ENCODE data around the gene ZNF595. TPM values are rescaled to one million over a fixed set of nuclear protein-coding genes. Genes with fewer than 3 reads are reported as not detected.
A peak's percentile ranks its signal among the peaks of the same experiment; 100 is the strongest.
"Not testable (repeated sequence)": the region's sequence is repeated elsewhere in the genome, so short reads cannot be mapped to it uniquely, and the experiment has no call there.

The ZNF595 gene
- total RNA-seq, 1 donor from 2014 or later = 14.0 TPM

DNA sequence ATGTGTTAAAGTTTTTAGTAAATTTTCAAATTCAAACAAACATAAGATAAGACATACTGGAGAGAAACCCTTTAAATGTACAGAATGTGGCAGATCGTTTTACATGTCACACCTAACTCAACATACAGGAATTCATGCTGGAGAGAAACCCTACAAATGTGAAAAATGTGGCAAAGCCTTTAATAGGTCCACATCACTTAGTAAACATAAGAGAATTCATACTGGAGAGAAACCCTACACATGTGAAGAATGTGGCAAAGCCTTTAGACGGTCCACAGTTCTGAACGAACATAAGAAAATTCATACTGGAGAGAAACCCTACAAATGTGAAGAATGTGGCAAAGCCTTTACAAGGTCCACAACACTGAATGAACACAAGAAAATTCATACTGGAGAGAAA is 32.8 kb downstream of the ZNF595 start:
- no peak for DNase-seq (ENCODE audit: low read depth)

DNA sequence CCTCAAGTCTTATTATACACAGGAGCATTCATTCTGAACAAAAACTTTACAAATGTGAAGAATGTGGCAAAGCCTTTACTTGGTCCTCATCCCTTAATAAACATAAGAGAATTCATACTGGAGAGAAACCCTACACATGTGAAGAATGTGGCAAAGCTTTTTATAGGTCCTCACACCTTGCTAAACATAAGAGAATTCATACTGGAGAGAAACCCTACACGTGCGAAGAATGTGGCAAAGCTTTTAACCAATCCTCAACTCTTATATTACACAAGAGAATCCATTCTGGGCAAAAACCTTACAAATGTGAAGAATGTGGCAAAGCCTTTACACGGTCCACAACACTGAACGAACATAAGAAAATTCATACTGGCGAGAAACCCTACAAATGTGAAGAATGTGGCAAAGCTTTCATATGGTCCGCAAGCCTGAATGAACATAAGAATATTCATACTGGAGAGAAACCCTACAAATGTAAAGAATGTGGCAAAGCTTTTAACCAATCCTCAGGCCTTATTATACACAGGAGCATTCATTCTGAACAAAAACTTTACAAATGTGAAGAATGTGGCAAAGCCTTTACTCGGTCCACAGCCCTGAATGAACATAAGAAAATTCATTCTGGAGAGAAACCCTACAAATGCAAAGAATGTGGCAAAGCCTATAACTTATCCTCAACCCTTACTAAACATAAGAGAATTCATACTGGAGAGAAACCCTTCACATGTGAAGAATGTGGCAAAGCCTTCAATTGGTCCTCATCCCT is 33.6 kb downstream of the ZNF595 start:
- not testable (repeated sequence) for DNase-seq (ENCODE audit: low read depth)

DNA sequence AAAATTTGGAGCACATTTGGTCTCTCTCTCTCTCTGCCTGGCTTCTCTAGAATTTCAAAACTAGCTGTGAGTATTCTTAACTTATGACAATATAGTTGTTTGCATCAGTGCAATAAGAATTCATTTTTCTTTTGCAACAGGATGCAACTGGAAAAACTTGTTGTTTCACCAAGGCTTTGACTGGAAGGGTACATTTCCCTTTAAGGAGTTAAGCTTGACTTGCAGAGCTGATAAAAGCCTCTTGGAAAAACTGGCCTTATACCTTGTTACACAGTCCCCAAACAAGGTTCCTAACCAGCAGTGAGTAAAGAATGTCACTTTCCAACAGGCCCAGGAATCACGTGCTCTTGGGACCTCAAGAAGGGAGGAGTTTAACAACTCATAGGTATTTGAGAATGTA is 45.3 kb downstream of the ZNF595 start:
- DNase-seq (ENCODE audit: low read depth) = no peak

DNA sequence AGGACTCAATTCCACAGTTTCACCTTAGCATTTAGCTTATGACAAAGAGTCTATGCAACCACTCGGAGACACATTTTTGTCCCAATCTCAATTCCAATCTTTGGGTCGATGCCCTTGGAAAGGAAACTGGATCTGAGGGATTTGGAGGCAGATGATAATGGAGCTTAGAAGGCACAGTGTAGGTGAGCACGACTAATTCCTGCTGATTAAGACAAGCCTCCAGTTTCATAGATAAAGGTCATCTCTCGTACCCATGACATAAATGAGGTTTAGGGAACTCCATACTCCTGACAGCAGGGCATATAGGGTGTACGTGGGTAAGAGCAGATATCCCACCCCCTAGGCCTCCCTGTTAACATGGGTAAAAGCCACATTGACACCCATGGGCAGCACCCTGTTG is 46.7 kb downstream of the ZNF595 start:
- DNase-seq (ENCODE audit: low read depth) = peak; percentile 3

DNA sequence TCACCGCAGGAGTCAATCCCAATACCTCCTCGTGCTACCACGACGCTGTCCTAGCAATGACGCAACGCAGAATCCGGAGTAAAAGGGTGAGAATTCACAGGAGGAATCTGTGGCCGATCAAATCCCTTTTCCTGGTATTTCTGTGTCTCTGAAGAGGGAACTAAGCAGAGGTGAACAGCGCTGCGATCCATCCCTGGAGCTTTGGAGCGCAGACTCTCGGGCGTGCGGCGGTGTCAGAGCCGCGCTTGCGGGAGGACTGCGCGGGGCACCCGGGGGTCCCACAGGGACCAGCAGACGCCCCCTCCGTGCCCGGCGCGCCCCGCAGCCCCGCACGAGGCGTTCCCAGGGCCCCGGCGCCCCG is 53.9 kb downstream of the ZNF595 start:
- no peak for DNase-seq (ENCODE audit: low read depth)

DNA sequence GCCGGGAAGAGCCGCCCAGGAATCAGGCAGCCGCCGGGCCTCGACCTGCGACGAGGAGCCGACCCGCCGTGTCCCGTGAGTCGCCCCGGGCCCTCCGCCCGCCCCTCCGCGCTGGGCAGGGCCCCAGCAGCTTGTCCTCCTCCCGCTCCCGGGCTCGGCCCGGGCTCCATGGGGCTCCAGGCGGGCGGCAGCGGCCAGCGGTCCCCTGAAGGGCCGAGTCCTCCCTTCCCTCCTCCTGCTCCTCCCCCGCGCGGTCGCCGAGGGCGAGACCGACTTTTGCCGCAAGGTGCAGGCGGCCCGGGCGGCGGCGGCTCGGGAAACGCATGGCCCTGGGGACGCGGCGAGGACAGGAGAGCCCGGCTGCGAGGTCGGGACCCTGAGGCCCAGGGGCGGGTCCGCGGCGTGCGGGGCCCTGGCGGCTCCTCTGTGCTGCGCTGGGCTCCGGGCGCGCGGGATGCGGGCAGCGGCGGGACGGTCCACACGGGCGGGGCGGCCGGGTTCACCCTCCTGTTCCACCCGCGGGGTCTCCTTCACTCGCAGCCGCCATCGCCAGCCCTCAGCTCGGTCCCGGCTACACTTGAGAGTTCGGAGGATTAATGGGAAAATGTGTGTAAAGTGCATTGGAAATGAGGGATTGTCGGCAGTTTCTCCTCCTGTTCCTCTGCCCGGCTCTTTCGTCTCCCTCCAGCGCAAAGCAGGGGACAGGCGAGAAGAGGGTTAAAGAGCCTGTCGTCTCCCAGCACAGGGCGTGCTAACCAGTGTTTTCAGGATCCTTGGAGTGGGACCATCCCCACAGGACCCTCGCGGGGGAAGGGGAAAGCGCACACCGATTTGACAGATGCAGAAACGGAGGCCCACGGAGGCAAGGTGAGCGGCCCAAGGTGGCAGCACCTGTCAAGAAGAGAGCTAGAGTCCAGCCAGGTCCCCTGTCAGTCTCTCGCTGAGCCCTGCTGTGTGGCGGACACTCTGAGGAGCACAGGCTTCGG is 54.6 kb downstream of the ZNF595 start:
- DNase-seq (ENCODE audit: low read depth) = no peak

DNA sequence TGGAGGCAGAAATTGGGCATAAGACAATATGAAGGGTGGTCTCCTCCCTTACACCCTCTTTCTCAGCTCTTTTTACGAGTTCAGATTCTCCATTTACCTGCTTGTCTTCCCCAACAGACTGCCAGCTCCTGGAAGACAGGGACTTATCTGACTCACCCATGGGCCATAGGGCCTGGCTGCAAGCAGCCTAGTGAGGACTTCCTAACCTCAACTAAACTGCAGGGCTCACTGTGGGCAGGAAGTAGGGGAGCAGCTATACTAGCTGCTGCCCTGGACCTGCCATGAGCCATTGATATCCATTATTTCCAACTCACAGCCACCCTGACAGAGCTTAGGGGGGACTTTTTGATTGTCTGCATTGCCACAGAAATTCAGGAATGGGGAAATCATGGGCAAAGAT is 59.6 kb downstream of the ZNF595 start:
- no peak for DNase-seq (ENCODE audit: low read depth)

DNA sequence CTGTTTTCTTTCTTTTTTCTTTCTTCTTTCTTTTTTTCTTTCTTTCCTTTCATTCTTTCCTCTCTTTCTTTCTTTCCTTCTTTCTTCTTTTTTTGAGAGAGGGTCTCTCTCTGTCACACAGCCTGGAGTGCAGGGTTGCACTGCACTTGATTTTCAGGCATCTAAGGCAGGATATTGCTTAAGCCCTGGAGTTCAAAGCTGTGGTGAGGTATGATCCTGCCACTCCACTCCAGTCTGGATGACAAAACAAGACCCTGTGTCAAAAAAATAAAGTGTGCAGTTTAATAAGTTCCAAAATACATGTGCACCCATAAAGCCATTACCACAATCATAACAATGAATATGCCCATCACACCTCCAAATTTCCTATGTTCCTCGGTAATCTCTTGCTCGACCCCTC is 60.6 kb downstream of the ZNF595 start:
- no peak for DNase-seq (ENCODE audit: low read depth)

DNA sequence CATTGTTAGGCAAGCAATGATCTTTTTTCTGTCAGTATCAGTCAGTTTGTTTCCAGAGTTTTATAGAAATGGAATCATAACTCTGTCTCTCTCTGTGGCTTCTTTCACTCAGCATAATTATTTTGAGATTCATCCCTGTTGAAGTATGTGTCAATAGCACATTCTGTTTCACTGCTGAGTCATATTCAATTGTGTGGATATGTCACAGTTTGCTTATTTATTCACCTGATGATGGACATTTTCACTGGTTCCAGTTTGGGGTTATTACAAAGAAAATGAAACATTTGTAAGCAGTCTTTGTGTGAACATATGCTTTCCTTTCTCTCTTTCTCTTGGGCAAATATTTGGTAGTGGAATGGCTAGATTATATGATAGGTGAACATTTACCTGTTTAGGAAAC is 61.0 kb downstream of the ZNF595 start:
- no peak for DNase-seq (ENCODE audit: low read depth)

DNA sequence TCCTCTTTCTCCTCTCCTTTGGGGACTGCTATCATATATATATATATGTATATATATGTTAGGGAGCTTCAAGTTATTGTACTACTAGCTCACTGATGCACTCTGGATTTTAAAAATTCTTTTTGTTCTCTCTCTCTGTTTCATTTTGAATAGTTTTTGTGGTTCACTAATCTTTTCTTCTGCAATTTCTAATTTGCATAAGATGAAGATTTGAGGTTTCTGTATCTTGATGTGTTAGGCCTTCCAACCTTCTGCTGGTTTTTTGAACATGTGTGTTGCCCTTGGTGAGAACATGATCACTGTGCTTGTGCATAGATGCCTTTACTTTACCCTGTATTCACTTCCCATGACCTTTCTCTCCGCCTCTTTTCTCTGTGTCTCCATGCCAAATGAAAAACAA is 63.4 kb downstream of the ZNF595 start:
- no peak for DNase-seq (ENCODE audit: low read depth)

DNA sequence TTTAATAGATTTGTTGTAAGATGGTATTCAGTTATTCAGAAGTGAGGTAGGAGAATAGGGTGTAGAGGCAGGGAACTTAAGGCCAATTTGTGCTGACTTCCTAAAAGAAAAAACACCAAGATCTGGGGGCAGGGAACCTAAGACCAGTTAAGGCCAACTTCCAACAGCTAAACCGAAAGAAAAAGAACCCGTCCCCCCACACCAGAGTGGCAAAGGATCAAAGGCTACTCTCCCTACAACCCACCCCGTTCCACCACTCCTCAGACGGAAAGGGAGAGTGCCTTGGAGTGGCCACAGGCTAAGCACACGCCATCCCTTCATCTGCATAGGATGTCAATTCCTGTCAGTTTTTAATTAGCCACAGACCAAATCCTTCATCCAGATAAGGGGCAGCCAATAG is 67.5 kb downstream of the ZNF595 start:
- DNase-seq (ENCODE audit: low read depth) = no peak

DNA sequence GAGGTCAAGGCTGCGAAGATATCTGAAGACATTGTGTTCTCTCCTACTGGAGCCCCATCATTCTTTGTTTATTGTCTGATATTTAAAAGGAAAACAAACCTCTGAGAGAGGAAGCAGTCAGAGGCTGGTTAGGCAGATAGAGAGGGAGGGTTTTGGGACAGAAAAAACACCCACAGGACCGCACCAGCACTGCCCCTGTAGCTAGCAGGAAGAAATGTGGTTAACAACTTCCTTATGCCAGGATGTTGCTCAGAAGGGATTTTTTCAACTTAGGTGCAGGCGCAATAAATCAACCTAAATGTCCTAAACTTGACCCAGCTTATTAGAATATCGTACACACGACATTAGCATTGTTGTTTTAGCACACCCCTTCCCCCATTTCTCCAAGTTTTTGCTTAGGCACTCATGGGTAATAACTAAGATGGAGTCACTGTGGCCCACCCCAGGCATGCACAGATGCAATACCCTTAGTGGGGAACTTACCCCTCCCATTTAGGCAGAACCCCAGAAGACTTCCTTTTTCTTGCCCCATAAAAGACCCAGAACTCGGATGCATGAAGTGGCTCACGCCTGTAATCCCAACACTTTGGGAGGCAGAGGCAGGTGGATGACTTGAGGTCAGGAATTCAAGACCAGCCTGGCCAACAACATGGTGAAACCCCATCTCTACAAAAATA is 68.4 kb downstream of the ZNF595 start:
- DNase-seq (ENCODE audit: low read depth) = no peak

DNA sequence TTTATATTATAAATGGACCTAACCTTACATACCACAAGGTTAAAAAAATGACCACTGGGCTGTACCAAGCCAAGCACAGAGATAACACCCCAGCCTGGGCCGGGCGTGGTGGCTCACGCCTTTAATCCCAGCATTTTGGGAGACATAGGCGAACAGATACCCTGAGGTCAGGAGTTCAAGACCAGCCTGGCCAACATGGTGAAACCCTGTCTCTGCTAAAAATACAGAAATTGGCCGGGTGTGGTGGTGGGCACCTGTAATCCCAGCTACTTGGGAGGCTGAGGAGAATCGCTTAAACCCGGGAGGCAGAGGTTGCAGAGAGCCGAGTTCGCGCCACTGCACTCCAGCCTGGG is 70.8 kb downstream of the ZNF595 start:
- DNase-seq (ENCODE audit: low read depth) = not testable (repeated sequence)

DNA sequence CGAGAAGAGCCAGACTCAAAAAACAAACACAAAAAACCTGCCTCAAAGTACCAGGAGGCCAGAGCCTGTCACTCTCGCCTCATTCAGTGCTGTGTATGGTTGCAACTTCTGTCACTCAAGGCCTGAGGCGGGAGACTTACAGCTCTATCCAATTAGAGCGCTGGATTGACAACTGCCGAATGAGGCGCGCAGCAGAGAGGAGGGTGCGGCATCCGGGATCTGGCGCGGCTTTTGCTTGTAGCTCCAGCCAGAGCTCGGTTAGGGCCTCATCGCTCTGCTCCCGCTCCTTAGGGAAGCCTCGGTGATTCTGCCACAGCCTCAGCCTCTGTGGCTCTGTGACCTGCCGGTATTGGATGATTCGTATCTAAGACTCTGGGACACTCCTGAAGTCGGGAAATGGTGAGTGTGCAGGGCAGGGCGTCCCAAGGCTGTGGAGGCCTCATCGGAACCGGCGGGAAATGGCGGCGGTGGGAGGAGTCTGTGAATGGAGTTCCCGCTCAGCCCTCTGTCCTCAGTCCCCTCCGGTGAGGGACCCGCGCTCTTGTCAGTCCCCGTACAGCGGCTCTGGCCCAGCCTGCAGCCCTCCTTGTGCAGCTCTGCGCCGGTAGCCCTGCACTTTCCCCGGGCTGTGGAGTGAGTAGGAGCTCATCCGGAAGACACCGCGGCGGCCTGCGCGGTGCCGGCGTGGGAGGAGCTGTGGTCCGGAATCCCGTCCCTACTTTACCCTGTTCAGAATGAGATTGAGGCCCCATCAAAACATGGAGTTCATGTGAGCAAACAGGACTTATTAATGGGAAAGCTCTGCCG is 71.4 kb downstream of the ZNF595 start, which contains the start of gene ZNF718:
Gene ZNF718, plus strand, starts transcription at position 227 of the 807 bp plus-strand sequence. Its CDS starts 170 bp downstream, at position 397.
- DNase-seq (ENCODE audit: low read depth) = peak; percentile 94

DNA sequence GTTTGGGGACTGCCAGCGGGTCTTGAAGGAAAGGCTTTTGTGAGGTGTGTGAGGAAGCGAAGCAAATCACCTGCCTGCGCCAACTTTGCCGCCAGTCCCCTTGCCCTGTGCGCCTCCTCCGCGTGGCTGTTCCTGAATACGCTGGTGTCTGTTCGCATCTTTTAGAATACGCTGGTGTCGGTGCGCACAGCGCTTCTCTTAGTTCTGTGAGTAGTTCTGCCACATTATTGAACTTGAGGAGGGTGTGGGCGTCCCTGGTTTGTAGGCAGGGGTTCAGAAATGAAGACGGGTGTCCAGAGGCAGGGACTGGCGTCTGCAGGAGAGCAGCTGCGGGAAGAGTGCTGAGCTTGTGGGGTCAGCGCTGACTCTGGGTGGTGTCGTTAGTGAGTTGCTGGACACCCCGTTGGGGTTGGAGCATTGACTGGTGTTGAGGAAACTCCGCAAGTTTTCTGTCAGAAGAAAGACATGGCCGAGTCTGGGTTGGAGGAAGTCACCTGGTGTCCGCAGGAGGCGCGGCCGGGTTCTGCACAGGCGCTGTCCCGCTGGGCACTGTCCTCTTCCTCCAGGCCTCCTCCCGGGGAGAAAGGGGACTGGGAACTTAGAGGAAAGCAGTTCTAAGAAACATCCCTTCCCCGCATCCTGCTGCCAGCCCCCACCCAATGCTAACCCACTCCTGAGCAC is 72.1 kb downstream of the ZNF595 start:
- peak; percentile 35 for DNase-seq (ENCODE audit: low read depth)

DNA sequence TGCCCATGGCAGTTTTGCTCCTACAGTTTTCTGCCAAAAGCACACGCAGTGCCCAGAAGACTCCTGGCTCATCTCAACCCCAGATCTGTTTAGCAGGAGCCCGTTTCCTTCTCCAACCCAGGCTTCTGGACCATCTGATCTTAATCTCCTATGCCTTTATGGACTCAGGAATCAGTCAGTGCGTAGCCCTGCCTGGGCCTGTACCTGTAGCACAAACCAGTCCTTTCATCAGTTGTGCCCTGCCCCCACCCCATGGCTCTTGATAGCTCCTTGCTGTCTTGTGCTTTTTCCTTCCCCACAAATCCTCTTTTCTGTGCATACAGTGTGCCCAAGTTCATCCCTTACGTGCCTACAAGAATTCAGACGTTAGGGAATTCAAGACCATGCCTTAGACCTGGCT is 72.7 kb downstream of the ZNF595 start:
- no peak for DNase-seq (ENCODE audit: low read depth)

DNA sequence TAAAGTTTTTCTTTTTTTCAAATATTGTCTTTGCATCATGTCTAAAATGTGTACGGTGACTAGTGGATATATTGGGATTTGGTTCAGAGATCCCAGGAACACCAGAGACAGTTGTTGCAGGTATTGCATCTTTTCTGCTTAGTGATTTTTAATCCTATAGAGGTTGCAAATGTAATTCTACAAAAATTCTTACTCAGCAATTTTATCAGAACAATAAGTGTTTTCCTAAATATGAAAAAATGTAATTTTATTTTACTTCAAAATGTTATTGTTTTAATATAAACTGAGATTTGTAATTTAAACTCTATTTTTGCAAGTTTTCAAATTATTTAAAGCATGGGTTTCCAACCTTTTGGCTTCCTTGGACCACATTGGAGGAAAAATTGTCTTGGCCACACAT is 79.4 kb downstream of the ZNF595 start:
- DNase-seq (ENCODE audit: low read depth) = no peak
